GM18505 (cell line): ENCODE results near the gene CA14.
A peak's percentile ranks its signal among the peaks of the same experiment; 100 is the strongest.

Source experiments
- ATAC-seq: cut with Tn5 transposase; IDR thresholded peaks from one replicate; pipeline ENCODE4 v1.9.1; 2021; ENCODE audit not compliant: unreplicated experiment
- POLR2A ChIP-seq: IDR thresholded peaks from 4 replicates; pipeline ENCODE4 v1.6.1; 2011; ENCODE audit warnings: borderline replicate concordance; ENCODE audit not compliant: insufficient read depth, insufficient read length; ENCODE audit errors: extremely low read depth

CA14 gene

GRCh38 chr1:150259217-150259616 is 1.6 kb downstream of the CA14 start:
- no peak for TF ChIP-seq POLR2A
- no peak for ATAC-seq

GRCh38 chr1:150259758-150260669 is 2.4 kb downstream of the CA14 start:
- no peak for TF ChIP-seq POLR2A
- ATAC-seq = no peak

- no peak for TF ChIP-seq POLR2A
- ATAC-seq = no peak
These were observed 3.8 kb downstream of the CA14 start for GRCh38 chr1:150261367-150261766.

- no peak for ATAC-seq
- TF ChIP-seq POLR2A = peak; percentile 14
These were observed 5.1 kb downstream of the CA14 start for GRCh38 chr1:150262388-150263320.

- ATAC-seq = no peak
- TF ChIP-seq POLR2A = no peak
These were observed 6.0 kb downstream of the CA14 start for GRCh38 chr1:150263549-150263948.

- no peak for ATAC-seq
- TF ChIP-seq POLR2A = no peak
These were observed 10.3 kb downstream of the CA14 start for GRCh38 chr1:150267896-150268295.

GRCh38 chr1:150268340-150268704 is 10.7 kb downstream of the CA14 start:
- peak; percentile 30 for ATAC-seq
- TF ChIP-seq POLR2A = no peak

GRCh38 chr1:150268705-150269403 is 11.3 kb downstream of the CA14 start, which contains the start of gene APH1A:
APH1A (minus strand) TSS chr1:150269016; CDS start chr1:150268810, 206 bp downstream.
- TF ChIP-seq POLR2A = peak; percentile 65
- ATAC-seq = peak; percentile 79

GRCh38 chr1:150269451-150269850 is 11.9 kb downstream of the CA14 start:
- ATAC-seq = no peak
- TF ChIP-seq POLR2A = no peak

- TF ChIP-seq POLR2A = no peak
- ATAC-seq = no peak
These were observed 13.9 kb downstream of the CA14 start for GRCh38 chr1:150271291-150271959.

GRCh38 chr1:150273311-150273710 is 15.7 kb downstream of the CA14 start:
- no peak for ATAC-seq

GRCh38 chr1:150280138-150280707 is 22.6 kb downstream of the CA14 start:
- ATAC-seq = no peak
- no peak for TF ChIP-seq POLR2A

More at GRCh38 chr1:150273311-150273710, 15.7 kb downstream of the CA14 start:
- TF ChIP-seq POLR2A = no peak
